Muscle layer of duodenum (tissue), 2 donors: Measurements from ENCODE around the gene TRABD.

Experiments used
- H3K27ac ChIP-seq: one replicate; pipeline ENCODE4 v1.7.0; 2013; ENCODE audit warnings: mild to moderate bottlenecking, low read length
- H3K27me3 ChIP-seq: one replicate; pipeline ENCODE4 v1.7.0; 2013; ENCODE audit warnings: low read depth, mild to moderate bottlenecking, control low read depth, low read length
- H3K36me3 ChIP-seq, 2 donors: one replicate each; pipeline ENCODE4 v1.7.0; 2013; ENCODE audit warnings: low read length in 2 of 2, control low read depth in 1 of 2, mild to moderate bottlenecking in 1 of 2; ENCODE audit not compliant: insufficient read depth in 2 of 2, control insufficient read depth in 1 of 2
- H3K4me1 ChIP-seq, 2 donors: one replicate each; pipeline ENCODE4 v1.7.0; 2013; ENCODE audit warnings: low read length in 2 of 2, mild to moderate bottlenecking in 2 of 2, control low read depth in 1 of 2, moderate library complexity in 1 of 2; ENCODE audit not compliant: insufficient read depth in 2 of 2, control insufficient read depth in 1 of 2
- H3K4me3 ChIP-seq, 2 donors: one replicate each; pipeline ENCODE4 v1.7.0; 2013; ENCODE audit warnings: low read length in 2 of 2, low read depth in 1 of 2, mild to moderate bottlenecking in 1 of 2
- H3K9me3 ChIP-seq, 2 donors: one replicate each; pipeline ENCODE4 v1.7.0; 2013; ENCODE audit warnings: low read length in 2 of 2, control low read depth in 1 of 2, mild to moderate bottlenecking in 1 of 2; ENCODE audit not compliant: control insufficient read depth in 1 of 2
- donor health status: healthy.

Gene TRABD

GRCh38 chr22:50177537-50178470 is 7.9 kb upstream of the TRABD start:
- H3K4me3 ChIP-seq = no peak overlapping the region
- no peak overlapping the region for H3K27ac ChIP-seq
- no peaks in the 10 kb centered on the region for H3K4me1 ChIP-seq
- no peaks in the 10 kb centered on the region for H3K9me3 ChIP-seq
- no peaks in the 10 kb centered on the region for H3K36me3 ChIP-seq
- peaks cover 12% of the 10 kb centered on the region for H3K27me3 ChIP-seq

- Histone ChIP-seq H3K4me1 (peaks cover 0 to under 1% of the 10 kb centered on the region in 2 donors), H3K27me3 (peaks cover 12% of the 10 kb centered on the region), H3K27ac (no peak overlapping the region), H3K36me3 (no peaks in the 10 kb centered on the region), H3K9me3 (no peaks in the 10 kb centered on the region), H3K4me3 (no peak overlapping the region)
Measured at GRCh38 chr22:50178471-50178864, 7.2 kb upstream of the TRABD start.

- H3K36me3 ChIP-seq = no peaks in the 10 kb centered on the region
- H3K9me3 ChIP-seq = no peaks in the 10 kb centered on the region
- H3K27me3 ChIP-seq = peaks cover 12% of the 10 kb centered on the region
Measured at GRCh38 chr22:50178871-50179869, 6.5 kb upstream of the TRABD start.

GRCh38 chr22:50179937-50180726 is 5.6 kb upstream of the TRABD start:
- Histone ChIP-seq H3K36me3 (no peaks in the 10 kb centered on the region), H3K27me3 (peaks cover 12% of the 10 kb centered on the region), H3K4me3 (no peak overlapping the region), H3K9me3 (no peaks in the 10 kb centered on the region), H3K4me1 (peaks cover 3 to 17% of the 10 kb centered on the region in 2 donors), H3K27ac (no peak overlapping the region)

More at GRCh38 chr22:50178871-50179869, 6.5 kb upstream of the TRABD start:
- no peak overlapping the region for H3K4me3 ChIP-seq
- H3K27ac ChIP-seq = no peak overlapping the region
- peaks cover 3 to 7% of the 10 kb centered on the region in 2 donors for H3K4me1 ChIP-seq

- H3K36me3 ChIP-seq = no peaks in the 10 kb centered on the region
- no peak overlapping the region for H3K27ac ChIP-seq
- no peaks in the 10 kb centered on the region for H3K9me3 ChIP-seq
- no peak overlapping the region for H3K4me3 ChIP-seq
- peaks cover 3 to 19% of the 10 kb centered on the region in 2 donors for H3K4me1 ChIP-seq
- H3K27me3 ChIP-seq = peaks cover 12% of the 10 kb centered on the region
Measured at GRCh38 chr22:50180727-50181521, 4.8 kb upstream of the TRABD start.

GRCh38 chr22:50182176-50183081 is 3.3 kb upstream of the TRABD start:
- H3K27ac ChIP-seq = no peak overlapping the region
- no peaks in the 10 kb centered on the region for H3K36me3 ChIP-seq
- H3K4me3 ChIP-seq = no peak overlapping the region

GRCh38 chr22:50183141-50183971 is 2.4 kb upstream of the TRABD start:
- H3K4me1 ChIP-seq = peaks cover 3 to 29% of the 10 kb centered on the region in 2 donors
- no peak overlapping the region for H3K4me3 ChIP-seq
- peaks cover 9% of the 10 kb centered on the region for H3K27me3 ChIP-seq
- no peaks in the 10 kb centered on the region for H3K9me3 ChIP-seq
- H3K36me3 ChIP-seq = no peaks in the 10 kb centered on the region
- no peak overlapping the region for H3K27ac ChIP-seq

More at GRCh38 chr22:50182176-50183081, 3.3 kb upstream of the TRABD start:
- H3K4me1 ChIP-seq = peaks cover 3 to 29% of the 10 kb centered on the region in 2 donors
- H3K27me3 ChIP-seq = peaks cover 9% of the 10 kb centered on the region
- no peaks in the 10 kb centered on the region for H3K9me3 ChIP-seq

GRCh38 chr22:50184004-50184901 is 1.5 kb upstream of the TRABD start:
- H3K27ac ChIP-seq = no peak overlapping the region
- H3K4me1 ChIP-seq = peaks cover 3 to 33% of the 10 kb centered on the region in 2 donors
- peaks cover 5% of the 10 kb centered on the region for H3K27me3 ChIP-seq
- peak overlapping the region in 1 of 2 donors; percentile 68 for H3K4me3 ChIP-seq
- no peaks in the 10 kb centered on the region for H3K36me3 ChIP-seq
- H3K9me3 ChIP-seq = no peaks in the 10 kb centered on the region
